SK-N-SH treated with all-trans-retinoic acid at 6 μM for 48 hours (cell line): Measurements from ENCODE around the gene CFD.
"Not testable (repeated sequence)": the region's sequence is repeated elsewhere in the genome, so short reads cannot be mapped to it uniquely, and the experiment has no call there.

Source experiments
- ATAC-seq: fragments of 200-7000 bp; cut with Tn5 transposase; 3 replicates; pipeline ENCODE4 v1.9.1; 2020; ENCODE audit warnings: mild to moderate bottlenecking, moderate library complexity
- ARNTL ChIP-seq: fragments of 450-650 bp; formaldehyde crosslinking; IDR thresholded peaks from 2 replicates; pipeline ENCODE4 v1.5.0; 2020; ENCODE audit warnings: low read depth, mild to moderate bottlenecking, moderate library complexity, borderline replicate concordance
- BACH2 ChIP-seq: fragments of 250-450 bp; sonication (Bioruptor Pico); IDR thresholded peaks from 2 replicates; pipeline ENCODE4 v1.9.0; 2021; ENCODE audit warnings: mild to moderate bottlenecking, borderline replicate concordance
- ESRRG ChIP-seq: fragments of 250-450 bp; sonication (Bioruptor Pico); IDR thresholded peaks from 2 replicates; pipeline ENCODE4 v1.6.1; 2021; ENCODE audit warnings: mild to moderate bottlenecking
- OSR1 ChIP-seq: fragments of 250-450 bp; sonication (Bioruptor Pico); IDR thresholded peaks from 2 replicates; pipeline ENCODE4 v1.8.0; 2022; ENCODE audit warnings: moderate library complexity, mild to moderate bottlenecking, inconsistent platforms
- RARB ChIP-seq: fragments of 250-450 bp; sonication (Bioruptor Pico); IDR thresholded peaks from 2 replicates; pipeline ENCODE4 v1.8.0; 2021; ENCODE audit warnings: mild to moderate bottlenecking, moderate library complexity
- SNAI2 ChIP-seq: fragments of 250-450 bp; sonication (Bioruptor Pico); IDR thresholded peaks from 2 replicates; pipeline ENCODE4 v1.5.0; 2020; ENCODE audit warnings: mild to moderate bottlenecking, moderate library complexity
- TOX ChIP-seq: fragments of 250-450 bp; sonication (Bioruptor Pico); IDR thresholded peaks from 2 replicates; pipeline ENCODE4 v1.8.0; 2021; ENCODE audit warnings: mild to moderate bottlenecking, moderate library complexity, borderline replicate concordance
- TSHZ2 ChIP-seq: fragments of 250-450 bp; sonication (Bioruptor Pico); IDR thresholded peaks from 2 replicates; pipeline ENCODE4 v1.5.0; 2020; ENCODE audit warnings: mild to moderate bottlenecking, moderate library complexity
- ZC3H10 ChIP-seq: fragments of 250-450 bp; sonication (Bioruptor Pico); IDR thresholded peaks from 2 replicates; pipeline ENCODE4 v1.5.1; 2021; ENCODE audit warnings: mild to moderate bottlenecking, moderate library complexity
- ZFP3 ChIP-seq: fragments of 250-450 bp; sonication (Bioruptor Pico); IDR thresholded peaks from 2 replicates; pipeline ENCODE4 v1.5.0; 2020; ENCODE audit warnings: mild to moderate bottlenecking, moderate library complexity
- ZFP30 ChIP-seq: fragments of 450-650 bp; formaldehyde crosslinking; IDR thresholded peaks from 2 replicates; pipeline ENCODE4 v1.5.0; 2022; ENCODE audit warnings: mild to moderate bottlenecking, moderate library complexity
- ZNF70 ChIP-seq: fragments of 450-650 bp; formaldehyde crosslinking; IDR thresholded peaks from 2 replicates; pipeline ENCODE4 v1.5.0; 2020; ENCODE audit warnings: mild to moderate bottlenecking, moderate library complexity
- ZNF8 ChIP-seq: fragments of 450-650 bp; formaldehyde crosslinking; IDR thresholded peaks from 2 replicates; pipeline ENCODE4 v1.5.0; 2020; ENCODE audit warnings: mild to moderate bottlenecking, moderate library complexity
- TF ChIP-seq, protein P1 (sequence below): fragments of 250-450 bp; sonication (Bioruptor Pico); IDR thresholded peaks from 2 replicates; pipeline ENCODE4 v1.5.1; 2020; ENCODE audit warnings: low read depth, mild to moderate bottlenecking, moderate library complexity
- TF ChIP-seq, protein P2 (sequence below): fragments of 250-450 bp; sonication (Bioruptor Pico); IDR thresholded peaks from 2 replicates; pipeline ENCODE4 v1.5.1; 2021; ENCODE audit warnings: mild to moderate bottlenecking, moderate library complexity
- TF ChIP-seq, protein P3 (sequence below): fragments of 250-450 bp; sonication (Bioruptor Pico); IDR thresholded peaks from 2 replicates; pipeline ENCODE4 v1.8.0; 2020; ENCODE audit warnings: mild to moderate bottlenecking, moderate library complexity, borderline replicate concordance

Gene CFD

DNA sequence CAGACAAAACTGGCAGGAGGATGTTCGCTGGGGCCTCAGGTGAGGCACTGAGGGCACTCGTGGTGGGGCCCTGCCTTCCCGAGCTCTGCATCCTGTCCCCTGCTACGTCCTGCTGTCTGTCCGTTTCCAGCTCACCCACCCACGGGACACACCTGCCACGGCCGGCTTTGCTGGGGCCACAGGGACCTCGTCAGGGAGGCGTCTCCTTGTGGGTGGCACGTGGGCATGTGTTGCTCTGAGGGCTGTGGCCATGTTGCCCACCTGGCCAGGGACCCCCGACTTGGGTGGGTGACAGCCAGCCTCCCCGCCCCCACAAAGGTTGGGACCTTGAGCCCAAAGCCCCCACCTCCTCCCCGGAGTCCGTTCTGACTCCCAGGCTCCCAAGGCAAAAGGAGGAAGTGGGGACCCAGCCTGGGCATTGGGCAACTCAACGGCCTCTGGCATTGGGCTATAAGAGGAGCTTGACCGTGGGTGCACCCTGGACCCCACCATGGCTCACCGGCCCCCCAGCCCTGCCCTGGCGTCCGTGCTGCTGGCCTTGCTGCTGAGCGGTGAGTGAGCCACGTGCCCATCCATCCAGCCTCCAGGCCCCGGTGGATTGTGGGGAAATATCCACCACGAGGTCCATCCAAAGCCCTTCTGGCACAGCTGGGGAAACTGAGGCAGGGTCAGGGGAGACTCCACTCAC is 18.8 kb upstream of the CFD start, which contains the start of gene PRTN3 (continued):
- TF ChIP-seq, protein P1, sequence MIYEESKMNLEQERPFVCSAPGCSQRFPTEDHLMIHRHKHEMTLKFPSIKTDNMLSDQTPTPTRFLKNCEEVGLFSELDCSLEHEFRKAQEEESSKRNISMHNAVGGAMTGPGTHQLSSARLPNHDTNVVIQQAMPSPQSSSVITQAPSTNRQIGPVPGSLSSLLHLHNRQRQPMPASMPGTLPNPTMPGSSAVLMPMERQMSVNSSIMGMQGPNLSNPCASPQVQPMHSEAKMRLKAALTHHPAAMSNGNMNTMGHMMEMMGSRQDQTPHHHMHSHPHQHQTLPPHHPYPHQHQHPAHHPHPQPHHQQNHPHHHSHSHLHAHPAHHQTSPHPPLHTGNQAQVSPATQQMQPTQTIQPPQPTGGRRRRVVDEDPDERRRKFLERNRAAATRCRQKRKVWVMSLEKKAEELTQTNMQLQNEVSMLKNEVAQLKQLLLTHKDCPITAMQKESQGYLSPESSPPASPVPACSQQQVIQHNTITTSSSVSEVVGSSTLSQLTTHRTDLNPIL (CRISPR knock-in tag), result no peak

- not testable (repeated sequence) for ATAC-seq
Measured at GRCh38 chr19:842802-843179, 16.7 kb upstream of the CFD start.

DNA sequence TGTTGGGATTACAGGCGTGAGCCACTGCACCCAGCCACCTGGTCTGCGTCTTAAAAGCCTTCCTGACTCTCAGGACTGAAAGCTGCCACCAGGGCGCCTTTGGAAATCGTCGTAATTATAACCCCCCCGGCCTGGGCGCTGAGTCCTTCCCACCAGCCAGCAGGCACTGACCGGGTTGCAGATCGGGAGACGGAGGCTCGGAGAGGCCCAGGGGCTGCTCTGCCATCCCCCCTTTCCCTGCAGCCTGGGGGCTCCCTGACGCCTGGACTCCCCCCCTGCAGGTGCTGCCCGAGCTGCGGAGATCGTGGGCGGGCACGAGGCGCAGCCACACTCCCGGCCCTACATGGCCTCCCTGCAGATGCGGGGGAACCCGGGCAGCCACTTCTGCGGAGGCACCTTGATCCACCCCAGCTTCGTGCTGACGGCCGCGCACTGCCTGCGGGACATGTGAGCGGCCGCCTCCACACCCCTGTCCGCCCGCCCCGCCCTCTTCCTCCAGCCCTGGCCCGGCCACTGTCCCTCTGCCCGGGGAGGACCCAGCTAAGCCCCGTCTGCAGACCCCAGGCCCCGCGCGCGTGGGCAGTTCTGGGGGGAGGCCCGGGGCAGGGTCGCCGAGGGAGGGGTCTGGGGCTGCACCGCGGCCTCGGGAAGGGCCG is 16.2 kb upstream of the CFD start:
- TF ChIP-seq TSHZ2 (CRISPR knock-in tag), result no peak
- ATAC-seq, result peak; percentile 50

DNA sequence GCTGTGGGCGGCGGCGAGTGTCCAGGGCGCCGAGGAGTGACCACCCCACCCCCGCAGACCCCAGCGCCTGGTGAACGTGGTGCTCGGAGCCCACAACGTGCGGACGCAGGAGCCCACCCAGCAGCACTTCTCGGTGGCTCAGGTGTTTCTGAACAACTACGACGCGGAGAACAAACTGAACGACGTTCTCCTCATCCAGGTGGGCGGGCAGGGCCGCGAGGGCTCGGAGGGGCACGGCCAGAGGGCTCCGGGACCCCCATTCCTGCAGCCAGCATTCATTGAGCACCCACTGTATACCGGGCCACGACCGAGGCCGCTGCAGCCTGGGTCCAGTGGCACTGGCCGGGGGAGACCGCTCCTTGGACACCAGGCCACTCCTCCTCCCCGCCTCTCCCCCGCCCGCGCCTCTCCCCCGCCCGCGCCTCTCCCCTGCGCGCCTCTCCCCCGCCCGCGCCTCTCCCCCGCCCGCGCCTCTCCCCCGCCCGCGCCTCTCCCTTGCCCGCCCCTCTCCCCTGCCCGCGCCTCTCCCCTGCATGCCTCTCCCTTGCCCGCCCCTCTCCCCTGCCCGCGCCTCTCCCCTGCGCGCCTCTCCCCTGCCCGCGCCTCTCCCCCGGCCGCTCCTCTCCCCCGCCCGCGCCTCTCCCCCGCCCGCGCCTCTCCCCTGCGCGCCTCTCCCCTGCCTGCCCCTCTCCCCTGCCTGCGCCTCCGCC is 15.5 kb upstream of the CFD start:
- TF ChIP-seq ARNTL, result no peak
- TF ChIP-seq ZNF8 (CRISPR knock-in tag), result no peak
- TF ChIP-seq, protein P2, sequence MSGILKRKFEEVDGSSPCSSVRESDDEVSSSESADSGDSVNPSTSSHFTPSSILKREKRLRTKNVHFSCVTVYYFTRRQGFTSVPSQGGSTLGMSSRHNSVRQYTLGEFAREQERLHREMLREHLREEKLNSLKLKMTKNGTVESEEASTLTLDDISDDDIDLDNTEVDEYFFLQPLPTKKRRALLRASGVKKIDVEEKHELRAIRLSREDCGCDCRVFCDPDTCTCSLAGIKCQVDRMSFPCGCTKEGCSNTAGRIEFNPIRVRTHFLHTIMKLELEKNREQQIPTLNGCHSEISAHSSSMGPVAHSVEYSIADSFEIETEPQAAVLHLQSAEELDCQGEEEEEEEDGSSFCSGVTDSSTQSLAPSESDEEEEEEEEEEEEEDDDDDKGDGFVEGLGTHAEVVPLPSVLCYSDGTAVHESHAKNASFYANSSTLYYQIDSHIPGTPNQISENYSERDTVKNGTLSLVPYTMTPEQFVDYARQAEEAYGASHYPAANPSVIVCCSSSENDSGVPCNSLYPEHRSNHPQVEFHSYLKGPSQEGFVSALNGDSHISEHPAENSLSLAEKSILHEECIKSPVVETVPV (CRISPR knock-in tag), result no peak
- TF ChIP-seq ZFP3, result no peak
- no peak for TF ChIP-seq TSHZ2 (CRISPR knock-in tag)
- TF ChIP-seq RARB (CRISPR knock-in tag), result no peak
- no peak for TF ChIP-seq ESRRG (CRISPR knock-in tag)
- no peak for TF ChIP-seq ZFP30 (CRISPR knock-in tag)
- TF ChIP-seq TOX (CRISPR knock-in tag), result no peak
- no peak for TF ChIP-seq ZNF70 (CRISPR knock-in tag)
- TF ChIP-seq, protein P3, sequence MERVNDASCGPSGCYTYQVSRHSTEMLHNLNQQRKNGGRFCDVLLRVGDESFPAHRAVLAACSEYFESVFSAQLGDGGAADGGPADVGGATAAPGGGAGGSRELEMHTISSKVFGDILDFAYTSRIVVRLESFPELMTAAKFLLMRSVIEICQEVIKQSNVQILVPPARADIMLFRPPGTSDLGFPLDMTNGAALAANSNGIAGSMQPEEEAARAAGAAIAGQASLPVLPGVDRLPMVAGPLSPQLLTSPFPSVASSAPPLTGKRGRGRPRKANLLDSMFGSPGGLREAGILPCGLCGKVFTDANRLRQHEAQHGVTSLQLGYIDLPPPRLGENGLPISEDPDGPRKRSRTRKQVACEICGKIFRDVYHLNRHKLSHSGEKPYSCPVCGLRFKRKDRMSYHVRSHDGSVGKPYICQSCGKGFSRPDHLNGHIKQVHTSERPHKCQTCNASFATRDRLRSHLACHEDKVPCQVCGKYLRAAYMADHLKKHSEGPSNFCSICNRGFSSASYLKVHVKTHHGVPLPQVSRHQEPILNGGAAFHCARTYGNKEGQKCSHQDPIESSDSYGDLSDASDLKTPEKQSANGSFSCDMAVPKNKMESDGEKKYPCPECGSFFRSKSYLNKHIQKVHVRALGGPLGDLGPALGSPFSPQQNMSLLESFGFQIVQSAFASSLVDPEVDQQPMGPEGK (CRISPR knock-in tag), result no peak
- no peak for TF ChIP-seq ZC3H10
- TF ChIP-seq SNAI2, result no peak
- no peak for TF ChIP-seq OSR1 (CRISPR knock-in tag)
- no peak for TF ChIP-seq BACH2 (CRISPR knock-in tag)
- no peak for ATAC-seq
